Kasumi-1 (cell line): ENCODE results near the gene RAB36.
A peak's percentile ranks its signal among the peaks of the same experiment; 100 is the strongest.

Source experiments
- DNase-seq, 2 experiments: peaks; one replicate each; lab custom pipeline; 2025; lab: John Stamatoyannopoulos, UW

RAB36 gene

GRCh38 chr22:23182309-23183060 lies 37.2 kb downstream of the RAB36 start:
- peak; percentile 22 to 35 for DNase-seq

DNA sequence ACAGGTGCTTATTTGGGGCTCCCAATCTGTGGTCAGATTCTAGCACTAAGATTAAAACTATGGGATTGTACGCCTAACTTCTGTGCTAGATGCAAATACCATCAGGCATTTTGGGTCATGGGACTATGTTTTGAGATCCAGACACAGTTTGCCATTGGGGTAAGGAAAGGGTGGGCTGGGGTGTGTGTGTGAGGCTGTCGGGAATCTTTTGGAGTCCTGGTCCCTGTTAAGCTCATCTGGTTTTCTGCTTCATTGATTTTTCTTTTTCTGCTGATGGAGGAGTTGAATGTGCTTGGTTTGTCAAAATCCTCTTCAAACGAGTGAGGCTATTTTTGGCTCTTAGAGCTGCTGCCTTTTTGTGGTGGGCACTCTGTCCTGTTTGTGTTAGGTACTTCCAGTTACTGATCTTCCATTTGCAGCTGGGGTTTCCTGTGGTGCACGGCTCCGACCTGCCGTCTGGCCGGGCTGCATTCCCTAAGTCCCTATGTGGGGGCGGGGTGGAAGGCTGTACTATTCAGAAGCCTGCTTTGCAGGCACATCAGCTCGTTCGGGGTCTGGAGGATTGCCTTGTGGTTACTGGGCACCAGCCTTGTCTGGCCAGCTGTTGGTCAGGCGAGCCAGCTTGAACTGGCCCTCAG lies 37.9 kb downstream of the RAB36 start:
- peak; percentile 79 to 85 for DNase-seq

- no peak for DNase-seq
Observed at GRCh38 chr22:23184100-23184763, 39.0 kb downstream of the RAB36 start.

GRCh38 chr22:23184764-23185113 lies 39.5 kb downstream of the RAB36 start:
- DNase-seq: peak; percentile 7 to 17

- DNase-seq: no peak
Observed at GRCh38 chr22:23187211-23187610, 41.9 kb downstream of the RAB36 start.

DNA sequence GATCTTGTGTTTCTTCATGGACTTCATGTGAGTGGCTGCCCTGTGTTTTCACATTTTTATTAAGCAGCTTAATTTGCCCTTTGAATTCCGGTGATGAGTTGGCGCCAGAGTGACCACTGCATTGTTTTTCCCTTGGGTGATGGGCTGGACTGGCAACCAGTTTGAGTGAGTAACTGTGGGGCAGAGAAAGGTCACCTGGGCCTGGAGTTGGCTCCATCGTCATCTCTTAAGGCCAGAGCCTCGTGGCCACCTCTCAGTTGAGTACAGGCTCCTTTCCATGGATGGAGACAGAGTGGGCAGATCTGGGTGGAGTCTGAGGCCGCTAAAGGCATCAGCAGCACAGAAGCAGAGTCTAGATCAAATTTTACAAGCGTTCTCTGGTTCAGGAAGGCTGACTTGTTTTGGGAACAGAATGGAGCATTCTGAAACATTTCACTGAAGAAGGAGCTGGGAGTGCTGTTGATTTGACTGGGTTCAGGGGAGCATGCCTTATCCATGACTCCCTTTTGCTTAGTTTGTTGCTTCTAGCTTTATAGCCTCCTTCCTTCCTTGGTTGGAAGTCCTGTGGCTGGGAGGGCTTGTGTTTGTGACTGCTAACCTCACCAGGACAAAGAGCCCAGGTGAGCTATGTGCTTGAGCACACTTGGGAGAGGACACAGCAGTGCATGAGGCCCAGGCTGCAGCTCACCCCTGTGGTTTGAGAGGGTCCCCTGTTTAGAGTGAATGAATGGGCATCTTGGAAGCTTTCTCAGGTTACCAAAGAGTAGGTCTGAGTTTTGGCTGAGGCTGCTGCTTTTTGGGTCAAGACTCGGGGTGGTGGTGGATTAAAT lies 42.8 kb downstream of the RAB36 start:
- no peak for DNase-seq

GRCh38 chr22:23190526-23190925 lies 45.2 kb downstream of the RAB36 start:
- DNase-seq: no peak

DNA sequence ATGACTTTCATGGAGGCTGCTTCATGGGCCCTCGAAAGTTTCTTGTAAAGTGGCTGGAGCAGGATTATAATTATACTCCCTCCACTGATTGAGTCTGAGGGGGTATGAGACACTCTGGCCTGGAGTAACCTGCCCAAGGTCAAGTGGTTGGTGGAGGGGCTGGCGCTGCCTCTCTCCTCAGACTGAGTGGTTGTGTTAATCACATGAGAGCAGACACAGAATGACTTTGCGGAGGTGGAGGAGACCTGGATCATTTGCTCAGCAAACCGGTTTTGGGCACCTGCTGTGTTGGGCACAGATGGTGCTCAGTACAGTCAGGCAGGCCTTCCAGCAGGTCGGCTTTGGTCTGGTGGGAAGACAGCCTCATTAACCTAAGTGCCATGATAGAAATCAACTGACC lies 46.9 kb downstream of the RAB36 start:
- DNase-seq: no peak

DNA sequence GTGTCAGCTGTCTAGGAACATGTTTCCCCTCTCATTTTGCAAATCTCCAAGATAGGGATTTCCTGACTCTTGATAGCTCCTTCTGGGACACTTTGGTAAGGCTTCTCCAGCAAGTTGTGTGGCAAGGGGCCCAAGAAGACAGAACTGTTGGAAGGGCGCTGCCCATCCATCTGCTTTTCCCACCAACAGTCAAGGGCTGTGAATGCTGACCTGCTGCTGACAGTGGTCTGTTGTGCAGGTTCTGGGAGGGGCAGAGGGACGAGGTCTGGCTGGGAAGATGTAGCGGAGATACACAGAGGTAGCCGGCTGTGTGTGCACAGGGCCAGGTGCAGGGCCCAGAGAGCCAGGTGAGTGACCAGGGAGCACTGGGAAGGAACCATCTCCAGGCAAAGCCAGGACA lies 47.3 kb downstream of the RAB36 start:
- DNase-seq: no peak

- no peak for DNase-seq
Observed at GRCh38 chr22:23193196-23193827, 48.0 kb downstream of the RAB36 start.

- no peak for DNase-seq
Observed at GRCh38 chr22:23193882-23194281, 48.6 kb downstream of the RAB36 start.

DNA sequence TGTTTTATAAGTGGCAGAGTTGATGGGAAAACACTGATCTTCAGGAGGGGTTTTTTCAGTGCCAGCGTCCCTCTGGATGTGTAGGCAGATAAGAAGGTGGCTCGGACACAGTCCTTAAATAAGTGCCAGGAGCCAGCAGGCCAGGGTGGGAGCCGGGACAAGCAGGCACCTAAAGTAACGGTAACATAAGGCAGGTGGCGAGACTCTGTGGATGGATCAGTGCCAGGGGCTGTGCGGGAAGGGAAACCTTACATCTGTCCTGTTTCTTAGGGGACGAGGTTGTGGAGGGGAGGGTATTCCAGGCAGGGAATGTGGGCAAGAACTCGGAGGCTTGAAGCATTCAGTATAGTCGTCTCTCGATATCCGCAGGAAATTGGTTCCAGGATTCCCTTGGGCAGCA lies 50.9 kb downstream of the RAB36 start:
- no peak for DNase-seq

DNA sequence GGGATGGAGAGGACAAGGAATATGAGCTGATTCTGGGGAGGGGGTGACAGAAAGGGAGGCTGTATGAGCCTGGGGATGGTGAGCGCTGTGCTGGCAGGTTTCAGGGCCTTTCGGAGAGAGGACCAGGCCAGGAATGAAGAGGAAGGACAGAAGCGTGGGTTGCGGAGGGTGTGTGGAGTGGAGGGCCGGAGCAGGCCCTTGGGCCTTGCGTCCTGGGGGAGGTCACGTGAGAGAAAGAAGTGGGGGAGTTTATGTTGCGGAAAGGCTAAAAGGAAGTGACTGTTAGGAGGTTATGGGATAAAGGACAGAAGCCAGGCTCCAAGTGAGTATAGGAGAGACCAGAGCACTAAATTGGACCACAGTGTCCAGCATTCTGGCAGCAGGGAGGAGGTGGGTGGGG lies 52.6 kb downstream of the RAB36 start:
- DNase-seq: peak; percentile 37 to 53

GRCh38 chr22:23199159-23199558 lies 53.9 kb downstream of the RAB36 start:
- no peak for DNase-seq

GRCh38 chr22:23200898-23201297 lies 55.6 kb downstream of the RAB36 start:
- no peak for DNase-seq

DNA sequence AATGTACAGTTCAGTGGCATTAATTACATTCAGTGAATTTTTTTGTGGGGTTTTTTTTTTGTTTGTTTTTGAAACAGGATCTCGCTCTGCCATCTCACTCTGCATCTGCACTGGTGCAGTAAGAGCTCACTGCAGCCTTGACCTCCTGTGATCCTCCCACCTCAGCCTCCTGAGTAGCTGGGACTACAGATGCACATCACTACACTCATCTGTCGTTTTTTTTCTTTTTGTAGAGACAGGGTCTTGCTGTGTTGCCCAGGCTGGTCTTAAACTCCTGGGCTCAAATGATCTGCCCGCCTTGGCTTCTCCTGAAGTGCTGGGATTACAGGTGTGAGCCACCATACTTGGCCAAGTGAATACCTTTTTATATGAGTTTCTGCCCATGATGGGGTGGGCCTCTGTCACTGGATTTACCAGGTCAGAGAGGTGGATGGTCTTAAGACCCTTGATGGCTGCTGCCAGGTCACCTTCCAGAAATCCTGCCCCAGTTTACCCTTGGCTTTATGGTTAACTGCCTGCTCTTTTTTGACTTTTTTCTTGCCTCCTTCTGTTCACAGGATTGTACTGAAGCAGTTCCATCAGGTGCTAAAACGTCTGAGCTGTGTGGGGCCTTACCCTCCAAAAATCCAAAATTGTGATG lies 57.7 kb downstream of the RAB36 start:
- no peak for DNase-seq

GRCh38 chr22:23203452-23204124 lies 58.3 kb downstream of the RAB36 start:
- no peak for DNase-seq

DNA sequence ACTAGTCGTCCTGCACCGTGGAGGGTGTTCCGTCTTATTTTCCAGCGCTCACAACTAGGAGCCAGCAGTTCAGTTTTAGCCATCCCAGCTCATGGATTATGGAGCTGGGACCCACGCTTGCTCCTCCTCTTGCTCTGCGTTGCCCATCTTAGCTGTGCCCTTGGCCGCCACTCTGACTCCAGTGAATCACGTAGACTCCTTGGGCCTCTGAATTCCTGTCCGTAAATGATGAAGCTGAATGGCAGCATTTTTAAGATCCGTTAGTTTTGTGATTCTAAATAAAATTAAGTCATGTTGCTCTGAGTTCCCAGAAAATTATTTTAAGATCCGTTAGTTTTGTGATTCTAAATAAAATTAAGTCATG lies 58.8 kb downstream of the RAB36 start:
- no peak for DNase-seq

DNA sequence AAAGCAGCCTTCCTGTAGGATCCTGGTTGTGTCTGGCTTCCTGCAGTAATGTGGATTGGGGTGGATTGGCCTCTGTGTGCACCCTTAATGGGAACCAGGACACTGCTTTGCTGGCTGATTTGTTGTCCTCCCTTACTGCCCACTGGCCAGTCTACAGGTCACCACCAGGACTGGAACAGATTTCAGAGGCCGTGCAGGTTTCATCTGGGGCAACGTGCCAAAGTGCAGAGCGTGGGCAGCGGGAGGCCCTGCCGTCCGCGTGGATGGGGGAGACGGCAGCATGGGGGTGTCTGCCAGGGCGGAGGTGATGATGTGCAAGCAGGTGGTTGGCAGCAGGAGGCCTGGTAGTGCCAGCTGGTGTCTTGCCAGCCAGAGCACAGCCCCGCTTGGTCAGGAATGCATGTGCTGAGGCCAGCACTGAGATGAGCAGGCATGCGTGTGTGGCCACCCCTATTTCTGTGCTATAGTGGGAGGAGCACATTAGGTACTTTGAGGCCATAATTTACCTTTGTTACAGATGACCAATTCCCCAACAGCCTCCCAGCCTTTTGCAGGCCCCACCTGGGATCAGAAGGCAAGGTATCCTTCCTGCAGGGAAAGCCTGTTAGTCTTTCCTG lies 59.4 kb downstream of the RAB36 start:
- DNase-seq: no peak

GRCh38 chr22:23205339-23206049 lies 60.2 kb downstream of the RAB36 start:
- no peak for DNase-seq
